PC-3 (cell line): ENCODE results near the gene ST3GAL5. TPM values are rescaled to one million over a fixed set of nuclear protein-coding genes. Genes with fewer than 3 reads are reported as not detected.

ENCODE experiments used
- ATAC-seq: fragments of 200-7000 bp; cut with Tn5 transposase; 2 replicates; pipeline ENCODE4 v1.9.1; 2020; ENCODE audit warnings: mild to moderate bottlenecking, moderate library complexity
- BruUV-seq: library from RNA; stranded (reverse); fragments of 400-500 nt; replicated peaks from 2 replicates; lab custom pipeline; 2021; lab: Mats Ljungman, UMichigan
- CTCF ChIA-PET: fragments of 300-600 bp; sonication (Branson Sonifier 250); formaldehyde crosslinking; loops from one replicate; lab custom pipeline; 2022; ENCODE audit warnings: antibody characterized with exemption; lab: Charles Lee
- POLR2A ChIA-PET: fragments of 300-600 bp; sonication (Branson Sonifier 250); formaldehyde crosslinking; loops from one replicate; lab custom pipeline; 2022; ENCODE audit warnings: antibody characterized with exemption; ENCODE audit not compliant: unreplicated experiment; lab: Charles Lee
- DNase-seq: peaks from one replicate; pipeline ENCODE4 v3.0.0-alpha.2; 2015
- H2AFZ ChIP-seq: fragments of 300-600 bp; sonication (generic); 2 replicates; pipeline ENCODE4 v1.6.0; 2016; ENCODE audit warnings: antibody characterized with exemption, low read length
- H3F3A ChIP-seq: fragments of 300-600 bp; sonication (generic); one replicate; pipeline ENCODE4 v1.6.0; 2017; ENCODE audit warnings: antibody characterized with exemption, low read length, control low read depth, mild to moderate bottlenecking; ENCODE audit not compliant: unreplicated experiment
- H3K27ac ChIP-seq: fragments of 300-600 bp; sonication (generic); 2 replicates; pipeline ENCODE4 v1.5.1; 2016; ENCODE audit warnings: mild to moderate bottlenecking, low read length
- H3K27me3 ChIP-seq: fragments of 300-600 bp; sonication (generic); 2 replicates; pipeline ENCODE4 v1.6.1; 2016; ENCODE audit warnings: low read length, mixed read lengths
- H3K36me3 ChIP-seq: fragments of 300-600 bp; sonication (generic); 2 replicates; pipeline ENCODE4 v1.6.1; 2016; ENCODE audit warnings: low read depth, mixed run types, low read length, mixed read lengths
- H3K4me1 ChIP-seq: fragments of 300-600 bp; sonication (generic); 2 replicates; pipeline ENCODE4 v1.5.1; 2016; ENCODE audit warnings: low read length; ENCODE audit not compliant: insufficient read depth
- H3K4me2 ChIP-seq: fragments of 300-600 bp; sonication (generic); 2 replicates; pipeline ENCODE4 v1.6.0; 2016; ENCODE audit warnings: low read length
- H3K4me3 ChIP-seq: fragments of 300-600 bp; sonication (generic); 2 replicates; pipeline ENCODE4 v1.5.1; 2016; ENCODE audit warnings: mild to moderate bottlenecking, low read length, mixed read lengths
- H3K79me2 ChIP-seq: fragments of 300-600 bp; sonication (generic); 2 replicates; pipeline ENCODE4 v1.6.1; 2017; ENCODE audit warnings: low read length, mixed read lengths
- H3K9ac ChIP-seq: fragments of 300-600 bp; sonication (generic); 2 replicates; pipeline ENCODE4 v1.6.0; 2016; ENCODE audit warnings: mild to moderate bottlenecking, low read length
- H3K9me2 ChIP-seq: fragments of 300-600 bp; sonication (generic); replicated peaks from 2 replicates; pipeline ENCODE4 v1.6.1; 2016; ENCODE audit warnings: mixed run types, low read length, mixed read lengths
- H3K9me3 ChIP-seq: fragments of 300-600 bp; sonication (generic); 2 replicates; pipeline ENCODE4 v1.6.1; 2016; ENCODE audit warnings: low read length, mixed read lengths
- H4K20me1 ChIP-seq: fragments of 300-600 bp; sonication (generic); 2 replicates; pipeline ENCODE4 v1.6.1; 2016; ENCODE audit warnings: low read length, mixed read lengths
- EZH2 ChIP-seq: fragments of 300-600 bp; sonication (generic); IDR thresholded peaks from one replicate; pipeline ENCODE4 v1.6.1; 2017; ENCODE audit warnings: antibody characterized with exemption, mild to moderate bottlenecking, low read length; ENCODE audit not compliant: unreplicated experiment
- EZH2phosphoT487 ChIP-seq: fragments of 300-600 bp; sonication (generic); IDR thresholded peaks from 2 replicates; pipeline ENCODE4 v1.6.1; 2018; ENCODE audit warnings: mild to moderate bottlenecking, antibody characterized with exemption, low read length, borderline replicate concordance
- intact Hi-C: fragments of 100-400 bp; cut with micrococcal nuclease; formaldehyde crosslinking; loops from 2 replicates; pipeline ENCODE4 v1.9.0; 2023
- total RNA-seq: library from RNA; depleted of rRNA; stranded (reverse); fragments of >200 nt; gene quantifications from 2 replicates; pipeline ENCODE4 v1.2.3, GENCODE V29; 2014
- TF ChIP-seq, protein P1 (sequence below): fragments of 300-600 bp; sonication (generic); conservative IDR thresholded peaks from 2 replicates; pipeline ENCODE4 v1.5.1; 2017; ENCODE audit warnings: antibody characterized with exemption, low read depth, mild to moderate bottlenecking, low read length

Gene ST3GAL5
- total RNA-seq, 1 experiment from 2014 or later: 0.87 TPM

DNA sequence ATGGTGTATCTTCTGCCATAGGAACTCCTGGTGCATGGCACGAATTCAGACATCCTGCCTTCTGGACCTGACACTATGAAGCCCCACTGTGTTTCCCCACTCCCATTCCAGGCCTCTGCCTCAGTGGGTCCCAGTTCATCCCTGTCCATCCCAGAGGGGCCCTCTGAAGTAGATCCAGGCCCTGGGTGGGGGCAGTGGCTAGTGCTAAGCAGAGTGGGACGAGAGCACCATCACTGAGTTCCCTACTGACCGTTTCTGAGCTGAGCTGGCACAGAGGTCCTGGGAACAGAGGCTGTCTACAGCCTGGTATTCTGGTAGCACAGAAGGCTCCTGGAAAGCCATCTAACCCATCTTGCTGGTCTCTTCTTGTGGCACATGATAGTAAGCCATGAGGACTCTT is 81.0 kb downstream of the ST3GAL5 start:
- no peak for TF ChIP-seq EZH2phosphoT487
- TF ChIP-seq EZH2: no peak
- TF ChIP-seq, protein P1, sequence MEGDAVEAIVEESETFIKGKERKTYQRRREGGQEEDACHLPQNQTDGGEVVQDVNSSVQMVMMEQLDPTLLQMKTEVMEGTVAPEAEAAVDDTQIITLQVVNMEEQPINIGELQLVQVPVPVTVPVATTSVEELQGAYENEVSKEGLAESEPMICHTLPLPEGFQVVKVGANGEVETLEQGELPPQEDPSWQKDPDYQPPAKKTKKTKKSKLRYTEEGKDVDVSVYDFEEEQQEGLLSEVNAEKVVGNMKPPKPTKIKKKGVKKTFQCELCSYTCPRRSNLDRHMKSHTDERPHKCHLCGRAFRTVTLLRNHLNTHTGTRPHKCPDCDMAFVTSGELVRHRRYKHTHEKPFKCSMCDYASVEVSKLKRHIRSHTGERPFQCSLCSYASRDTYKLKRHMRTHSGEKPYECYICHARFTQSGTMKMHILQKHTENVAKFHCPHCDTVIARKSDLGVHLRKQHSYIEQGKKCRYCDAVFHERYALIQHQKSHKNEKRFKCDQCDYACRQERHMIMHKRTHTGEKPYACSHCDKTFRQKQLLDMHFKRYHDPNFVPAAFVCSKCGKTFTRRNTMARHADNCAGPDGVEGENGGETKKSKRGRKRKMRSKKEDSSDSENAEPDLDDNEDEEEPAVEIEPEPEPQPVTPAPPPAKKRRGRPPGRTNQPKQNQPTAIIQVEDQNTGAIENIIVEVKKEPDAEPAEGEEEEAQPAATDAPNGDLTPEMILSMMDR: no peak
- ChIA-PET CTCF (no interaction called here), POLR2A (no interaction called here)
- H3F3A ChIP-seq: no peaks in the 10 kb centered on the region
- no peaks in the 10 kb centered on the region for H3K9me3 ChIP-seq
- H3K9me2 ChIP-seq: no peaks in the 10 kb centered on the region
- DNase-seq: no peak
- H3K79me2 ChIP-seq: no peaks in the 10 kb centered on the region
- ATAC-seq: no peak
- peaks cover 6% of the 10 kb centered on the region; the same call in 1 of the 2 replicates for H3K4me1 ChIP-seq
- H3K4me2 ChIP-seq: no peak overlapping the region
- no peaks in the 10 kb centered on the region for H4K20me1 ChIP-seq
- no TSS peak for BruUV-seq
- H3K27ac ChIP-seq: no peak overlapping the region
- H3K27me3 ChIP-seq: no peaks in the 10 kb centered on the region
- H3K36me3 ChIP-seq: no peaks in the 10 kb centered on the region
- intact Hi-C loops: no loop called here
- H3K9ac ChIP-seq: no peak overlapping the region
- H2AFZ ChIP-seq: no peak overlapping the region
- H3K4me3 ChIP-seq: no peak overlapping the region

DNA sequence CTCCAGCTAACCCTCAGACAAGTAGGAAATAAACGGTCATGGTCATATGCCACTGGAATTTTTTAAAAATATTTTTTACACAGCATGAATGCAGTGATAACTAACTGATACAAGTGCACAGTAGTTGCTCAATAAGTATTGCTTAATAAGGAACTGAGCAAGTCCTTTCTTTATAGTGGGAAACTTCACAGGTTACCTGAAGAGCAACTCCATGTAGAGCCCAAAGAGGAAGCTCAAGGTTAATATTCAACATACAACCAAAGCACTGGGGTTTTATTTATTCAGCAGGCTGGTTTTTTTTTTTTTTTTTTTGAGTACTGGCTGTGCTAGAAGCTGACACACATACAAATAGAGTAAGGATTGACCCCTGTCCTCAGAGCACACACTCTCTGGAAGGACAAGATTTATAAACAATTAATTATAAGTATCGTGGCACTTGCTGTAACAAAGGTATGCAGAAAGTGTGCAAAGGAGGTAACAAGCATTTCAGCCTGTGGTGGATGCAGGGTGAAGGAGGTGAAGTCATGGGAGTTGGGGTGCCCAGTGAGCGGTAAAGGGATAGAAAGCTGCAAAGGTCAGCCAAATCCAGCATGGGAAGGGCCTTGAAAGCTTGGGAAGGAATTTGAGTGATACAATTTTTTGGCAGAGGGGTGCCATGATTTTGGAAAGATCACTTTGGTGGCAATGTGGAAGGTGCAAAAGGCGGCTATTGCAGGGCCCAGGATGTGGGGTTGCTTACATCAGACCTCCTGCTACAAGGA is 82.3 kb downstream of the ST3GAL5 start:
- Histone ChIP-seq H3K27ac (no peak overlapping the region), H3K9ac (no peak overlapping the region), H3K4me1 (peaks cover 8% of the 10 kb centered on the region; the same call in 1 of the 2 replicates), H3K27me3 (no peaks in the 10 kb centered on the region), H3K79me2 (no peaks in the 10 kb centered on the region), H2AFZ (no peak overlapping the region), H3K36me3 (no peaks in the 10 kb centered on the region), H3K4me3 (no peak overlapping the region), H3K9me2 (no peaks in the 10 kb centered on the region), H3K9me3 (no peaks in the 10 kb centered on the region), H4K20me1 (no peaks in the 10 kb centered on the region), H3F3A (no peaks in the 10 kb centered on the region), H3K4me2 (no peak overlapping the region)
- intact Hi-C loops: no loop called here
- TF ChIP-seq EZH2phosphoT487 (no peak), EZH2 (no peak)
- TF ChIP-seq, protein P1: no peak
- BruUV-seq: no TSS peak
- no peak for DNase-seq
- CTCF ChIA-PET: interaction anchor here (0.6 to 0.7 kb wide), 2 partner anchors 10 to 78 kb away, joined by 3 read pairs; no protein-coding TSS in a partner anchor
- no peak for ATAC-seq
- POLR2A ChIA-PET: interaction anchor here (0.6 kb wide), 1 partner anchor 78 kb away, joined by 3 read pairs; no protein-coding TSS in a partner anchor

DNA sequence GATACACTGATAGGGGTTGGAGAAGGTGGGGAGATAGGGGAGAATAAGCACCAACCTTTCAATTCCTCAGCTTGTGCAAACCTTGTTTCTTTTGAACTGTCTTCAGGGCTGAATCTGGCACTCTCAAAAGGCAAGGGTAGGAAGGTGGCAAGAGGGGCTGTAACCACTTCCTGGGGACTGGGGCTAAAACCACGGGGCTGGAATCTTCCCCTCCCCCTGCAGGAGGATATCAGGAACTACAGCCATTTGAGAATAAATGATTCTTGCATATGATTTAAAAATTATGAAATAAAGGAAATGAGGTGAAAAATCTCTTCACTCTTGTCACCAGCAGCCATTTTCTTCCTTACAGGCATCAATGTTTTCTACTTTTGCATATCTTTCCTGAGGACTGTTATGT is 84.2 kb downstream of the ST3GAL5 start:
- intact Hi-C loops: no loop called here
- H3K79me2 ChIP-seq: no peaks in the 10 kb centered on the region
- H3K9me3 ChIP-seq: no peaks in the 10 kb centered on the region
- H3K9ac ChIP-seq: no peak overlapping the region
- H4K20me1 ChIP-seq: no peaks in the 10 kb centered on the region
- no peak overlapping the region for H3K4me3 ChIP-seq
- no peak for ATAC-seq
- no peaks in the 10 kb centered on the region for H3K36me3 ChIP-seq
- peaks cover 11% of the 10 kb centered on the region for H3K4me1 ChIP-seq
- H3K4me2 ChIP-seq: no peak overlapping the region
- no TSS peak for BruUV-seq
- H3K27me3 ChIP-seq: no peaks in the 10 kb centered on the region
- TF ChIP-seq EZH2phosphoT487 (no peak), EZH2 (no peak)
- TF ChIP-seq, protein P1: peak; percentile 77
- H3F3A ChIP-seq: no peaks in the 10 kb centered on the region
- peak; percentile 38 for DNase-seq
- H2AFZ ChIP-seq: no peak overlapping the region
- no peaks in the 10 kb centered on the region for H3K9me2 ChIP-seq
- POLR2A ChIA-PET: no interaction called here
- CTCF ChIA-PET: interaction anchor here (0.6 to 0.7 kb wide), 2 partner anchors 62 to 78 kb away, joined by 3 to 5 read pairs; no protein-coding TSS in a partner anchor
- H3K27ac ChIP-seq: no peak overlapping the region
